GM13976 (cell line): Measurements from ENCODE around the gene PDP2.
"Not testable (repeated sequence)": the region's sequence is repeated elsewhere in the genome, so short reads cannot be mapped to it uniquely, and the experiment has no call there.

Source experiments
- DNase-seq: peaks from one replicate; pipeline ENCODE4 v3.0.0; 2012; ENCODE audit warnings: low spot score
- CTCF ChIP-seq: IDR thresholded peaks from 2 replicates; pipeline ENCODE4 v1.5.1; 2012; ENCODE audit warnings: borderline replicate concordance, mild to moderate bottlenecking; ENCODE audit not compliant: insufficient read depth; ENCODE audit errors: extremely low read depth, missing control alignments, control extremely low read depth
- in situ Hi-C: fragments of 300-500 bp; cut with MboI; formaldehyde crosslinking; loops from one replicate; pipeline ENCODE4 v1.12.0; 2022; ENCODE audit warnings: low sequenced_read_pairs, mixed read lengths, inconsistent platforms; ENCODE audit not compliant: unreplicated experiment

The PDP2 gene

GRCh38 chr16:66895689-66895979 is 15.3 kb downstream of the PDP2 start:
- in situ Hi-C loops: no loop called here

DNA sequence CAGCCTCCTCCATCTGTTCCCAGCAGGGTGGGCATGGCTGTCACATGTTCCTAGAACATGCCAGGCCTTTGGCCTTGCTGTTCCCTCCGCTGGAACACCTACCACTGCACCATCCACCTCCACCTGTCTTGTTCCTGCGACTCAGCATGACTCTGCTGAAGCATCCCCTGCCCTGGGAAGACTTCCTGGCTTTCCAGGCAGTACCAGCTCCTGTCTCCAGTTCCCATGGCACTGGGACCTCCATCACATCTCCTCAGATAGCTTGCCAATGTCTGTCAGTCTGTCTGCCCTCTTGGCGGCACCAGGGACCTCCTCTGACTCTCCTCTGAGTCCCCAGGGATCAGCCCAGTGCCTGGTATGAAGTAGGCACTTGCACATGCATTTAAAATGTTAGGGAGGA is 15.7 kb downstream of the PDP2 start:
- in situ Hi-C loops: no loop called here
- no peak for DNase-seq
- no peak for TF ChIP-seq CTCF

More at GRCh38 chr16:66895689-66895979, 15.3 kb downstream of the PDP2 start:
- DNase-seq: no peak
- no peak for TF ChIP-seq CTCF

DNA sequence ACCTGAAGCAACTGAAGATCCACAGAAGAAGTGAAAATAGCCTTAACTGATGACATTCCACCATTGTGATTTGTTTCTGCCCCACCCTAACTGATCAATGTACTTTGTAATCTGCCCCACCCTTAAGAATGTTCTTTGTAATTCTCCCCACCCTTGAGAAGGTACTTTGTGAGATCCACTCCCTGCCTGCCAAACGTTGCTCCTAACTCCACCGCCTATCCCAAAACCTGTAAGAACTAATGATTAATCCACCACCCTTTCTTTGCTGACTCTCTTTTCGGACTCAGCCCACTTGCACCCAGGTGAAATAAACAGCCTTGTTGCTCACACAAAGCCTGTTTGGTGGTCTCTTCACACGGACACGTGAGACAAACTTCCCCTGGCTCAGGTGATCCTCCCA is 16.4 kb downstream of the PDP2 start:
- in situ Hi-C loops, DNase-seq: not testable (repeated sequence)

DNA sequence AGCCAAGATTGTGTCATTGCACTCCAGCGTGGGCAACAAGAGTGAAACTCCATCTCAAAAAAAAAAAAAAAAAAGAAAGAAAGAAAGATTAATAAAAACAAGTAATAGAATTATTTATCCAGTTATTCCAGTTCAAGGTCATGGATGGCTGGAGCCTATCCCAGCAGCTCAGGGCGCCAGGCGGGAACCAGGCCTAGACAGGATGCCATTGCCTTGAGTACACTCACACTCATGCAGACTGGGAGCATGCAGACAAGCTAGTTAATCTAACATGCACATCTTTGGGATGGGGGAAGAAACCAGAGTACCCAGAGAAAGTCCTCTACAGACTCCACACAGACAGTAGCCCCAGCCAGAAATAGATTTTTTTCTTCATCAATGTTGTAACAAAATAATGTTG is 17.9 kb downstream of the PDP2 start:
- in situ Hi-C loops: no loop called here
- no peak for DNase-seq
- TF ChIP-seq CTCF: no peak

DNA sequence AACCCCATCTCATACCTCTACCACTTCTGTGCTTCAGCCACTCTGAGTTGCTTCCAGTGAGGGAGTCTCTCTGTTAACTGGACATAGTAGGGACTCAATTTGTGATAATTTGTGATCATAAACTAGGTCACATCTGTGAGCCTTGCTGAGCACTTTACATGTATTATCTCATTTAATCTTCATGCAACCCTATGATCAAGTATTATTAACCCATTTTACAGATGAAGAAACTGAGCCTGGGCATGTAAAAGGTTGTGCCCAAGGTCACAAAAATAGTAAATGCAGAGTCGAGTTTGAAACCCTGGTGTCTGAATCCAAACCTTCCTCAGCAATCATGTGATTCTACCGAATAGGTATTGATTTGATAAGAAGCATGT is 18.6 kb downstream of the PDP2 start:
- DNase-seq: no peak
- in situ Hi-C loops: no loop called here
- no peak for TF ChIP-seq CTCF

- no peak for TF ChIP-seq CTCF
- DNase-seq: no peak
- in situ Hi-C loops: no loop called here
These were observed 19.1 kb downstream of the PDP2 start for GRCh38 chr16:66899310-66899944.

DNA sequence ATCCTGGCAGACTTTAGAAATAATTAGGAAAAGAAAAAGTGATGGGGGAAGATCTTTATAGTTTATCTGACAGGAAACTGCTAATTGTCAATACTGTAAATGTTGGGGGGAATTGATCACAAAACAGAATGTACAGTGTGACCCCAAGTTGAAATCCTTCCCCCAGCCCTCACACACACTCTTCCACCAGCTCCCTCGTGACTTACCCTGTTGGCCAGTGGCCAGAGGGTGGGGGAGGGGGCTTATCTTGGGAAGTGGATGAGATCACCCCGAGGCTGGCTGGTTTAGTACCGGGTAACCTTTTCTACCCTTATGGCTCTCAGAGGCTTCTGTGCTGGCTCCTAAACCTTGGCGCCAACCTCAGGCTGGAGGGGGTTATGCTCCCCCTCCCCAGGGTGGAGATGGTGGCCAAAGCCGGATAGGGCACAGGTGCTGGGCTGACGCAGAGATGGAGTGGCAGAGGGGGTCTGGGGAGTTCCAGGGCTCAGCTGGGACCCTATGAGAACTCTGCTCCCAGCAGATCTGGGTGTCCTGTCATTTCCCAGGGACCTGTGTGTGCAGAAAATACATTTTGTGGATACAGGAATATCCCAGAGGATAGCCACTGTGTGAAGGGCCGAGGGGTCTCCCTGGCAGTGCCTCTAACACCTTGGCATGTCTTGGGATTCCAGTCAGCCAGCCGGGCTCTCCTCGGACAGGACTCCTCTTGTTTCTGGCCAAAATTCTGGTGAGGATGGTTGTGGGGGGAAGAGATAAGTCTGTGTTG is 19.8 kb downstream of the PDP2 start:
- no peak for DNase-seq
- TF ChIP-seq CTCF: no peak
- in situ Hi-C loops: no loop called here
